SKM-1 treated with dmso at 0.1 percent for 144 hours (cell line): ENCODE data around the gene LRRTM4.
"Not testable (repeated sequence)": the region's sequence is repeated elsewhere in the genome, so short reads cannot be mapped to it uniquely, and the experiment has no call there.

Experiments
- DNase-seq: peaks from one replicate; lab custom pipeline; 2025; ENCODE audit not compliant: unreplicated experiment; lab: John Stamatoyannopoulos, UW

Gene LRRTM4

GRCh38 chr2:77179297-77179696 lies 342.9 kb downstream of the LRRTM4 start:
- DNase-seq, result no peak

GRCh38 chr2:77175266-77175780 lies 346.9 kb downstream of the LRRTM4 start:
- DNase-seq, result not testable (repeated sequence)

GRCh38 chr2:77169426-77169825 lies 352.8 kb downstream of the LRRTM4 start:
- no peak for DNase-seq

GRCh38 chr2:77164021-77164420 lies 358.2 kb downstream of the LRRTM4 start:
- DNase-seq, result not testable (repeated sequence)

GRCh38 chr2:77161009-77161408 lies 361.2 kb downstream of the LRRTM4 start:
- no peak for DNase-seq

GRCh38 chr2:77156599-77156998 lies 365.6 kb downstream of the LRRTM4 start:
- no peak for DNase-seq

GRCh38 chr2:77155511-77155910 lies 366.7 kb downstream of the LRRTM4 start:
- no peak for DNase-seq

GRCh38 chr2:77149565-77149964 lies 372.6 kb downstream of the LRRTM4 start:
- no peak for DNase-seq

GRCh38 chr2:77147153-77147552 lies 375.0 kb downstream of the LRRTM4 start:
- no peak for DNase-seq

- DNase-seq, result no peak
Measured at GRCh38 chr2:77144772-77145171, 377.4 kb downstream of the LRRTM4 start.

GRCh38 chr2:77142141-77142540 lies 380.0 kb downstream of the LRRTM4 start:
- no peak for DNase-seq

- DNase-seq, result not testable (repeated sequence)
Measured at GRCh38 chr2:77128479-77128878, 393.7 kb downstream of the LRRTM4 start.

- no peak for DNase-seq
Measured at GRCh38 chr2:77127345-77127744, 394.8 kb downstream of the LRRTM4 start.

GRCh38 chr2:77121518-77121917 lies 400.7 kb downstream of the LRRTM4 start:
- DNase-seq, result no peak

GRCh38 chr2:77119333-77119732 lies 402.8 kb downstream of the LRRTM4 start:
- DNase-seq, result no peak

GRCh38 chr2:77108915-77109314 lies 413.3 kb downstream of the LRRTM4 start:
- no peak for DNase-seq

- no peak for DNase-seq
Measured at GRCh38 chr2:77105008-77105407, 417.2 kb downstream of the LRRTM4 start.

- no peak for DNase-seq
Measured at GRCh38 chr2:77104554-77104953, 417.6 kb downstream of the LRRTM4 start.

- DNase-seq, result no peak
Measured at GRCh38 chr2:77102927-77103326, 419.2 kb downstream of the LRRTM4 start.

- no peak for DNase-seq
Measured at GRCh38 chr2:77101796-77102452, 420.3 kb downstream of the LRRTM4 start.

GRCh38 chr2:77099961-77100360 lies 422.2 kb downstream of the LRRTM4 start:
- DNase-seq, result no peak

- not testable (repeated sequence) for DNase-seq
Measured at GRCh38 chr2:77095525-77095924, 426.7 kb downstream of the LRRTM4 start.

GRCh38 chr2:77095096-77095495 lies 427.1 kb downstream of the LRRTM4 start:
- no peak for DNase-seq
